ENCODE measurements around the gene DNA2. TPM values are rescaled to one million over a fixed set of nuclear protein-coding genes. Genes with fewer than 3 reads are reported as not detected.
"Not testable (repeated sequence)": the region's sequence is repeated elsewhere in the genome, so short reads cannot be mapped to it uniquely, and the experiment has no call there.

DNA2 gene
- total RNA-seq, 1 donor from 2014 or later: 4.5 TPM

- no peak for TF ChIP-seq CTCF (IDR thresholded peaks at IDR 0.05; ENCODE audit: insufficient read depth, low read length, poor library complexity, severe bottlenecking)
- H3K36me3 ChIP-seq (ENCODE audit: control insufficient read depth, insufficient read depth, low read length): no peaks in the 10 kb centered on the region
- DNase-seq (ENCODE audit: low read depth): no peak
- H3K27me3 ChIP-seq (ENCODE audit: control insufficient read depth, insufficient read depth, low read length): no peaks in the 10 kb centered on the region
- H3K4me3 ChIP-seq (ENCODE audit: low read depth, low read length): no peak overlapping the region
Measured at GRCh38 chr10:68462536-68462935, 9.2 kb downstream of the DNA2 start.

- no peaks in the 10 kb centered on the region for H3K36me3 ChIP-seq (ENCODE audit: control insufficient read depth, insufficient read depth, low read length)
Measured at GRCh38 chr10:68461032-68461431, 10.7 kb downstream of the DNA2 start.

GRCh38 chr10:68449698-68450097, 22.1 kb downstream of the DNA2 start:
- H3K4me3 ChIP-seq (ENCODE audit: low read depth, low read length); H3K36me3 ChIP-seq (ENCODE audit: control insufficient read depth, insufficient read depth, low read length); DNase-seq (ENCODE audit: low read depth); H3K27me3 ChIP-seq (ENCODE audit: control insufficient read depth, insufficient read depth, low read length): not testable (repeated sequence)

More at GRCh38 chr10:68461032-68461431, 10.7 kb downstream of the DNA2 start:
- no peak for DNase-seq (ENCODE audit: low read depth)
- Histone ChIP-seq H3K27me3 (ENCODE audit: control insufficient read depth, insufficient read depth, low read length) (no peaks in the 10 kb centered on the region), H3K4me3 (ENCODE audit: low read depth, low read length) (no peak overlapping the region)
- no peak for TF ChIP-seq CTCF (IDR thresholded peaks at IDR 0.05; ENCODE audit: insufficient read depth, low read length, poor library complexity, severe bottlenecking)

- Histone ChIP-seq H3K27me3 (ENCODE audit: control insufficient read depth, insufficient read depth, low read length) (no peaks in the 10 kb centered on the region), H3K36me3 (ENCODE audit: control insufficient read depth, insufficient read depth, low read length) (no peaks in the 10 kb centered on the region), H3K4me3 (ENCODE audit: low read depth, low read length) (no peak overlapping the region)
- no peak for DNase-seq (ENCODE audit: low read depth)
- no peak for TF ChIP-seq CTCF (IDR thresholded peaks at IDR 0.05; ENCODE audit: insufficient read depth, low read length, poor library complexity, severe bottlenecking)
Measured at GRCh38 chr10:68446179-68446578, 25.6 kb downstream of the DNA2 start.

GRCh38 chr10:68442971-68443370, 28.8 kb downstream of the DNA2 start:
- no peak overlapping the region for H3K4me3 ChIP-seq (ENCODE audit: low read depth, low read length)
- TF ChIP-seq CTCF (IDR thresholded peaks at IDR 0.05; ENCODE audit: insufficient read depth, low read length, poor library complexity, severe bottlenecking): no peak
- H3K27me3 ChIP-seq (ENCODE audit: control insufficient read depth, insufficient read depth, low read length): no peaks in the 10 kb centered on the region
- DNase-seq (ENCODE audit: low read depth): no peak
- no peaks in the 10 kb centered on the region for H3K36me3 ChIP-seq (ENCODE audit: control insufficient read depth, insufficient read depth, low read length)

GRCh38 chr10:68440898-68441297, 30.9 kb downstream of the DNA2 start:
- no peak for DNase-seq (ENCODE audit: low read depth)
- no peak for TF ChIP-seq CTCF (IDR thresholded peaks at IDR 0.05; ENCODE audit: insufficient read depth, low read length, poor library complexity, severe bottlenecking)
- H3K36me3 ChIP-seq (ENCODE audit: control insufficient read depth, insufficient read depth, low read length): no peaks in the 10 kb centered on the region

More at GRCh38 chr10:68440898-68441297, 30.9 kb downstream of the DNA2 start:
- H3K4me3 ChIP-seq (ENCODE audit: low read depth, low read length): no peak overlapping the region
- no peaks in the 10 kb centered on the region for H3K27me3 ChIP-seq (ENCODE audit: control insufficient read depth, insufficient read depth, low read length)

All from kidney epithelial cell (primary cell).